Measurements from ENCODE around the gene ZNF407.

DNA sequence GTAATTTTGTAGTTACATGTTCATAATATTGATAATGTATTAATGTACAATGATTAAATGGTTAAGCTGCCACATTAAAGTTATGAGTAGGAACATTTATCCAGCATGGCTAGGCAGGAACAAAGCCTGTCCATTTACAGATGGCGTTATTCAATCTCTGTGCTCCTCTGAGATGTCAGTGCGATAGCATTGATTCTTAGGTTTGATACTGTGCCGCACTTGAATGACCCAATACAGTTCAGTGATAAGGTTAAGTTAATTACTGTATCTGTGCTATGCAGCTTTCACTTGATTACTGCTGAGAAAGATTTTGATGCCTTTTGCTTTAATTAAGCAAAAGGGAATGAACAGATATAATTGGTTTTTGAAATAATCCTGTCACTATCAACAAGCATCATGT, 111.8 kb downstream of the ZNF407 start:
- no peak for TF ChIP-seq EZH2 (optimal IDR thresholded peaks at IDR 0.05; ENCODE audit: low read depth, low read length)
- TF ChIP-seq, protein P1, sequence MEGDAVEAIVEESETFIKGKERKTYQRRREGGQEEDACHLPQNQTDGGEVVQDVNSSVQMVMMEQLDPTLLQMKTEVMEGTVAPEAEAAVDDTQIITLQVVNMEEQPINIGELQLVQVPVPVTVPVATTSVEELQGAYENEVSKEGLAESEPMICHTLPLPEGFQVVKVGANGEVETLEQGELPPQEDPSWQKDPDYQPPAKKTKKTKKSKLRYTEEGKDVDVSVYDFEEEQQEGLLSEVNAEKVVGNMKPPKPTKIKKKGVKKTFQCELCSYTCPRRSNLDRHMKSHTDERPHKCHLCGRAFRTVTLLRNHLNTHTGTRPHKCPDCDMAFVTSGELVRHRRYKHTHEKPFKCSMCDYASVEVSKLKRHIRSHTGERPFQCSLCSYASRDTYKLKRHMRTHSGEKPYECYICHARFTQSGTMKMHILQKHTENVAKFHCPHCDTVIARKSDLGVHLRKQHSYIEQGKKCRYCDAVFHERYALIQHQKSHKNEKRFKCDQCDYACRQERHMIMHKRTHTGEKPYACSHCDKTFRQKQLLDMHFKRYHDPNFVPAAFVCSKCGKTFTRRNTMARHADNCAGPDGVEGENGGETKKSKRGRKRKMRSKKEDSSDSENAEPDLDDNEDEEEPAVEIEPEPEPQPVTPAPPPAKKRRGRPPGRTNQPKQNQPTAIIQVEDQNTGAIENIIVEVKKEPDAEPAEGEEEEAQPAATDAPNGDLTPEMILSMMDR (IDR thresholded peaks at IDR 0.05; ENCODE audit: low read length) = no peak
- no peak for TF ChIP-seq EZH2phosphoT487 (IDR thresholded peaks at IDR 0.05; ENCODE audit: low read length)

All from MM.1S (cell line).